NCI-H1436 (cell line): ENCODE results near the gene ZNF71.
"Not testable (repeated sequence)": the region's sequence is repeated elsewhere in the genome, so short reads cannot be mapped to it uniquely, and the experiment has no call there.

Source experiments
- DNase-seq: peaks from one replicate; lab custom pipeline; 2025; lab: John Stamatoyannopoulos, UW

ZNF71 gene

GRCh38 chr19:56622374-56622773, 27.3 kb downstream of the ZNF71 start:
- DNase-seq, result no peak

- no peak for DNase-seq
These were observed 27.9 kb downstream of the ZNF71 start for GRCh38 chr19:56623006-56623405.

- DNase-seq, result no peak
These were observed 30.6 kb downstream of the ZNF71 start for GRCh38 chr19:56625708-56626107.

- DNase-seq, result no peak
These were observed 37.9 kb downstream of the ZNF71 start for GRCh38 chr19:56633021-56633420.

- no peak for DNase-seq
These were observed 43.0 kb downstream of the ZNF71 start for GRCh38 chr19:56637976-56638555.

- DNase-seq, result no peak
These were observed 44.1 kb downstream of the ZNF71 start for GRCh38 chr19:56639217-56639616.

- no peak for DNase-seq
These were observed 47.8 kb downstream of the ZNF71 start, which contains the start of gene SMIM17 for GRCh38 chr19:56642711-56643459. SMIM17 (plus strand) TSS chr19:56643159; CDS start chr19:56645668, 2,509 bp downstream.

- DNase-seq, result no peak
These were observed 48.4 kb downstream of the ZNF71 start for GRCh38 chr19:56643460-56643955.

GRCh38 chr19:56654151-56654550, 59.0 kb downstream of the ZNF71 start:
- no peak for DNase-seq

GRCh38 chr19:56660381-56661107, 65.4 kb downstream of the ZNF71 start:
- DNase-seq, result no peak

GRCh38 chr19:56661248-56661647, 66.1 kb downstream of the ZNF71 start:
- no peak for DNase-seq

GRCh38 chr19:56663931-56664500, 68.9 kb downstream of the ZNF71 start:
- DNase-seq, result no peak

GRCh38 chr19:56664511-56664910, 69.4 kb downstream of the ZNF71 start:
- no peak for DNase-seq

GRCh38 chr19:56667311-56667870, 72.3 kb downstream of the ZNF71 start:
- DNase-seq, result no peak

- DNase-seq, result no peak
These were observed 73.6 kb downstream of the ZNF71 start for GRCh38 chr19:56668676-56669075.

GRCh38 chr19:56670401-56670960, 75.4 kb downstream of the ZNF71 start:
- DNase-seq, result no peak

- DNase-seq, result no peak
These were observed 76.0 kb downstream of the ZNF71 start for GRCh38 chr19:56670961-56671612.

GRCh38 chr19:56671613-56671994, 76.5 kb downstream of the ZNF71 start, which contains the start of gene ZNF835:
ZNF835 (minus strand) TSS chr19:56671757; CDS start chr19:56665198, 6,559 bp downstream.
- DNase-seq, result no peak

- DNase-seq, result not testable (repeated sequence)
These were observed 77.5 kb downstream of the ZNF71 start for GRCh38 chr19:56672610-56673009.
